Measurements from ENCODE around the gene SPCS2. TPM values are rescaled to one million over a fixed set of nuclear protein-coding genes. Genes with fewer than 3 reads are reported as not detected.

The SPCS2 gene
- polyA plus RNA-seq, 1 of the 3 experiments (the other 2 are of a cell fraction) = 49.1 TPM

DNA sequence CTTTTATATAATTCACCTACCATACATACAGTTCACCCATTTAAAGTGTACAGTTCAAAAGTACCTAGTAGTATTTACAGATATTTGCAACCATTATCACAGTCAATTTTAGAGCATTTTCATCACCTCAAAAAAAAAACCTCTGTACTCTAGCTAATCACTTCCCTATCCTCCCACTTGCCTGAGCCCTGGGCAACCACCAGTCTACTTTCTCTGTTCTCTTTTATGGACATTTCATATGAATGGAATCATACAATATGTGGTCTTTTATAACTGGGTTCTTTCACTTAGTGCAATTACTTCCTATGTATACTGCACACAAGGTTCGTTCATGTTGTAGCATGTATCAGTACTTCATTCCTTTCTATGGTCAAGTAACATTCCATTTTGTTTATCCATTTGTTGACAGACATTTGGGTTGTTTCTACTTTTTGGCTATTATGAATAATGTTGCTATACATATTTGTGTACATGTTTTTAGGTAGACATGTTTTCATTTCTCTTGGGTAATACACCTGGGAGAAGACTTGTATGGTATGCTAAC, 21.9 kb downstream of the SPCS2 start (continued):
- TF ChIP-seq, protein P1, sequence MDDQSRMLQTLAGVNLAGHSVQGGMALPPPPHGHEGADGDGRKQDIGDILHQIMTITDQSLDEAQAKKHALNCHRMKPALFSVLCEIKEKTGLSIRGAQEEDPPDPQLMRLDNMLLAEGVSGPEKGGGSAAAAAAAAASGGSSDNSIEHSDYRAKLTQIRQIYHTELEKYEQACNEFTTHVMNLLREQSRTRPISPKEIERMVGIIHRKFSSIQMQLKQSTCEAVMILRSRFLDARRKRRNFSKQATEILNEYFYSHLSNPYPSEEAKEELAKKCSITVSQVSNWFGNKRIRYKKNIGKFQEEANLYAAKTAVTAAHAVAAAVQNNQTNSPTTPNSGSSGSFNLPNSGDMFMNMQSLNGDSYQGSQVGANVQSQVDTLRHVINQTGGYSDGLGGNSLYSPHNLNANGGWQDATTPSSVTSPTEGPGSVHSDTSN (IDR thresholded peaks at IDR 0.05) = no peak
- TF ChIP-seq, protein P2, sequence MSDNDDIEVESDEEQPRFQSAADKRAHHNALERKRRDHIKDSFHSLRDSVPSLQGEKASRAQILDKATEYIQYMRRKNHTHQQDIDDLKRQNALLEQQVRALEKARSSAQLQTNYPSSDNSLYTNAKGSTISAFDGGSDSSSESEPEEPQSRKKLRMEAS (IDR thresholded peaks at IDR 0.05; ENCODE audit: low read depth) = no peak
- TF ChIP-seq TEAD4 (IDR thresholded peaks at IDR 0.05; ENCODE audit: borderline replicate concordance, insufficient read depth) = no peak

DNA sequence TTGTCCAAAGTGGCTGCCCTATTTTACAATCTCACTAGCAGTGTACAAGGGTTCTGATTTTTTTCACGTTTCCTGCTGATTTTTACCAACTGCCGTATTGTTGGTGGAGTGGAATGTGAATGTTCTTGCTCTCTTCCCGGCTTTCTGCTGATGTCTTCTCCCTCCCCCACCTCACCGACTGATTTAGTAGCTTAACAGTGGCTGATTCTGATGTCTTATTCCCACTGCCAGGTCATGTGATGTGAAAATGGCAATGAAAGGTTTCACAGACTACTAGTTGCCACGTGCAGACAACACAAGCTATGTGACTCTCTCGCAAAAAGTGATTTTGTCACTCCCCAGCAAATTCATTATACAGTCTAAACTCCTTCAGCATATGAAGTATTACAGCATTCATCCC, 22.4 kb downstream of the SPCS2 start:
- no peaks in the 10 kb centered on the region for H3K9me3 ChIP-seq
- no peaks in the 10 kb centered on the region for H3F3A ChIP-seq (replicated peaks; ENCODE audit: insufficient read depth)
- no peaks in the 10 kb centered on the region for H3K4me1 ChIP-seq (ENCODE audit: control insufficient read depth in 1 of 2, insufficient read depth in 2 of 2, low read depth in 1 of 2, low read length in 1 of 2)
- H3K27me3 ChIP-seq (ENCODE audit: insufficient read depth) = no peaks in the 10 kb centered on the region
- TF ChIP-seq ELF1 (IDR thresholded peaks at IDR 0.05) (no peak), RAD21 (IDR thresholded peaks at IDR 0.05; ENCODE audit: low read length) (no peak), EP300 (IDR thresholded peaks at IDR 0.05; ENCODE audit: borderline replicate concordance in 1 of 2, low read depth in 1 of 2, low read length in 1 of 2) (no peak), JUND (IDR thresholded peaks at IDR 0.05) (no peak)
- no peaks in the 10 kb centered on the region for H4K20me1 ChIP-seq (ENCODE audit: insufficient read depth)
- CTCF ChIA-PET = interaction anchor here (1.0 to 1.5 kb wide), 4 partner anchors 9 to 270 kb away, joined by 3 to 5 read pairs (median 4); no protein-coding TSS in a partner anchor
- DNase-seq = no peak
- POLR2A ChIA-PET = no interaction called here
- H3K4me3 ChIP-seq (ENCODE audit: low read depth in 2 of 2, low read length in 1 of 2) = no peak overlapping the region
- no peak overlapping the region for H3K4me2 ChIP-seq
- over 99% methylated on average over 6 of the region's 6 CpGs for WGBS (ENCODE audit: low lambda C conversion rate)
- H3K27ac ChIP-seq (ENCODE audit: low read depth in 2 of 2, low read length in 1 of 2) = no peak overlapping the region
- H3K36me3 ChIP-seq (replicated peaks in 1 of 2; ENCODE audit: control insufficient read depth in 1 of 2, insufficient read depth in 2 of 2, low read length in 1 of 2) = peaks cover 40 to 71% of the 10 kb centered on the region in 2 experiments
- no peak overlapping the region for H2AFZ ChIP-seq (ENCODE audit: low read depth)
- H3K79me2 ChIP-seq (ENCODE audit: insufficient read depth) = peaks cover 30% of the 10 kb centered on the region
- no peak overlapping the region for H3K9ac ChIP-seq
- H3K9me2 ChIP-seq = no peaks in the 10 kb centered on the region

DNA sequence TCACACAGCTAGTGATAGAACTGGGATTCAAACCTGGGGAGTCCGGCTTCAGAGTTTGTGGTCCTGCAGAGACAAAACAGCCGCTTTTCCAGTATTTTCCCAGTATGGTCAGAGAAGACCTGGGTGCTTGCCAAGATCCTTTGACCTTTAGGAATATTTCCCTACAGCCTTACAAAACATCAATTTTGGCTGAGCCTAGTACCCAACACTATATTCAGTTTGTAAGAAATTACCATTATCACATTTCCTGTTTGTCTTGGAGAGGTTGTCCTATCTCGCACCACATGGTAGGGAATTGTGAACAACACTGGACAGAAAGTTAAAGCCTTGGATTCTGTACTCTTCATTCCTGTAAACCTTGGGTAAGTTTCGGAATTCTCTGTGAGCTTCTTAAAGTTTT, 29.0 kb downstream of the SPCS2 start:
- POLR2A ChIA-PET = no interaction called here
- H3K4me2 ChIP-seq = no peak overlapping the region
- H3K27ac ChIP-seq (ENCODE audit: low read depth in 2 of 2, low read length in 1 of 2) = no peak overlapping the region
- no peaks in the 10 kb centered on the region for H4K20me1 ChIP-seq (ENCODE audit: insufficient read depth)
- CTCF ChIA-PET = interaction anchor here (1.0 to 1.2 kb wide), 3 partner anchors 42 to 270 kb away, joined by 3 read pairs; no protein-coding TSS in a partner anchor
- DNase-seq = no peak
- H3K9me3 ChIP-seq = no peaks in the 10 kb centered on the region
- H3K27me3 ChIP-seq (ENCODE audit: insufficient read depth) = no peaks in the 10 kb centered on the region
- no peaks in the 10 kb centered on the region for H3F3A ChIP-seq (replicated peaks; ENCODE audit: insufficient read depth)
- H3K4me1 ChIP-seq (ENCODE audit: control insufficient read depth in 1 of 2, insufficient read depth in 2 of 2, low read depth in 1 of 2, low read length in 1 of 2) = no peaks in the 10 kb centered on the region
- H3K9me2 ChIP-seq = no peaks in the 10 kb centered on the region
- no peak overlapping the region for H3K9ac ChIP-seq
- no peak overlapping the region for H2AFZ ChIP-seq (ENCODE audit: low read depth)
- peaks cover 50 to 52% of the 10 kb centered on the region in 2 experiments for H3K36me3 ChIP-seq (replicated peaks in 1 of 2; ENCODE audit: control insufficient read depth in 1 of 2, insufficient read depth in 2 of 2, low read length in 1 of 2)
- no peak overlapping the region for H3K4me3 ChIP-seq (ENCODE audit: low read depth in 2 of 2, low read length in 1 of 2)
- WGBS (ENCODE audit: low lambda C conversion rate) = 98% methylated on average over 4 of the region's 4 CpGs
- H3K79me2 ChIP-seq (ENCODE audit: insufficient read depth) = no peaks in the 10 kb centered on the region
- TF ChIP-seq, protein P1 (IDR thresholded peaks at IDR 0.05) = no peak
- TF ChIP-seq MEF2A (IDR thresholded peaks at IDR 0.05; ENCODE audit: borderline replicate concordance, low read depth) (no peak), FOSL2 (IDR thresholded peaks at IDR 0.05; ENCODE audit: borderline replicate concordance, low read depth) (no peak), GATA2 (CRISPR knock-in tag; IDR thresholded peaks at IDR 0.05) (no peak), TEAD4 (IDR thresholded peaks at IDR 0.05; ENCODE audit: borderline replicate concordance, insufficient read depth) (no peak), FOXJ3 (CRISPR knock-in tag; IDR thresholded peaks at IDR 0.05) (no peak), CHD2 (IDR thresholded peaks at IDR 0.05; ENCODE audit: low read length, partially characterized antibody) (no peak), EP300 (IDR thresholded peaks at IDR 0.05; ENCODE audit: borderline replicate concordance in 1 of 2, low read depth in 1 of 2, low read length in 1 of 2) (no peak), GABPA (IDR thresholded peaks at IDR 0.05; ENCODE audit: low read depth) (no peak), RCOR1 (IDR thresholded peaks at IDR 0.05; ENCODE audit: low read length) (no peak), YY1 (IDR thresholded peaks at IDR 0.05; ENCODE audit: low read depth) (no peak), FOXM1 (IDR thresholded peaks at IDR 0.05; ENCODE audit: low read depth) (no peak), ELF1 (IDR thresholded peaks at IDR 0.05) (no peak)
- TF ChIP-seq, protein P3, sequence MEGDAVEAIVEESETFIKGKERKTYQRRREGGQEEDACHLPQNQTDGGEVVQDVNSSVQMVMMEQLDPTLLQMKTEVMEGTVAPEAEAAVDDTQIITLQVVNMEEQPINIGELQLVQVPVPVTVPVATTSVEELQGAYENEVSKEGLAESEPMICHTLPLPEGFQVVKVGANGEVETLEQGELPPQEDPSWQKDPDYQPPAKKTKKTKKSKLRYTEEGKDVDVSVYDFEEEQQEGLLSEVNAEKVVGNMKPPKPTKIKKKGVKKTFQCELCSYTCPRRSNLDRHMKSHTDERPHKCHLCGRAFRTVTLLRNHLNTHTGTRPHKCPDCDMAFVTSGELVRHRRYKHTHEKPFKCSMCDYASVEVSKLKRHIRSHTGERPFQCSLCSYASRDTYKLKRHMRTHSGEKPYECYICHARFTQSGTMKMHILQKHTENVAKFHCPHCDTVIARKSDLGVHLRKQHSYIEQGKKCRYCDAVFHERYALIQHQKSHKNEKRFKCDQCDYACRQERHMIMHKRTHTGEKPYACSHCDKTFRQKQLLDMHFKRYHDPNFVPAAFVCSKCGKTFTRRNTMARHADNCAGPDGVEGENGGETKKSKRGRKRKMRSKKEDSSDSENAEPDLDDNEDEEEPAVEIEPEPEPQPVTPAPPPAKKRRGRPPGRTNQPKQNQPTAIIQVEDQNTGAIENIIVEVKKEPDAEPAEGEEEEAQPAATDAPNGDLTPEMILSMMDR (IDR thresholded peaks at IDR 0.05) = no peak
- TF ChIP-seq, protein P4, sequence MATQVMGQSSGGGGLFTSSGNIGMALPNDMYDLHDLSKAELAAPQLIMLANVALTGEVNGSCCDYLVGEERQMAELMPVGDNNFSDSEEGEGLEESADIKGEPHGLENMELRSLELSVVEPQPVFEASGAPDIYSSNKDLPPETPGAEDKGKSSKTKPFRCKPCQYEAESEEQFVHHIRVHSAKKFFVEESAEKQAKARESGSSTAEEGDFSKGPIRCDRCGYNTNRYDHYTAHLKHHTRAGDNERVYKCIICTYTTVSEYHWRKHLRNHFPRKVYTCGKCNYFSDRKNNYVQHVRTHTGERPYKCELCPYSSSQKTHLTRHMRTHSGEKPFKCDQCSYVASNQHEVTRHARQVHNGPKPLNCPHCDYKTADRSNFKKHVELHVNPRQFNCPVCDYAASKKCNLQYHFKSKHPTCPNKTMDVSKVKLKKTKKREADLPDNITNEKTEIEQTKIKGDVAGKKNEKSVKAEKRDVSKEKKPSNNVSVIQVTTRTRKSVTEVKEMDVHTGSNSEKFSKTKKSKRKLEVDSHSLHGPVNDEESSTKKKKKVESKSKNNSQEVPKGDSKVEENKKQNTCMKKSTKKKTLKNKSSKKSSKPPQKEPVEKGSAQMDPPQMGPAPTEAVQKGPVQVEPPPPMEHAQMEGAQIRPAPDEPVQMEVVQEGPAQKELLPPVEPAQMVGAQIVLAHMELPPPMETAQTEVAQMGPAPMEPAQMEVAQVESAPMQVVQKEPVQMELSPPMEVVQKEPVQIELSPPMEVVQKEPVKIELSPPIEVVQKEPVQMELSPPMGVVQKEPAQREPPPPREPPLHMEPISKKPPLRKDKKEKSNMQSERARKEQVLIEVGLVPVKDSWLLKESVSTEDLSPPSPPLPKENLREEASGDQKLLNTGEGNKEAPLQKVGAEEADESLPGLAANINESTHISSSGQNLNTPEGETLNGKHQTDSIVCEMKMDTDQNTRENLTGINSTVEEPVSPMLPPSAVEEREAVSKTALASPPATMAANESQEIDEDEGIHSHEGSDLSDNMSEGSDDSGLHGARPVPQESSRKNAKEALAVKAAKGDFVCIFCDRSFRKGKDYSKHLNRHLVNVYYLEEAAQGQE (IDR thresholded peaks at IDR 0.05; ENCODE audit: low read depth, low read length) = no peak
